ENCODE data around the gene RAB11FIP2.

Gene RAB11FIP2

GRCh38 chr10:117964536-117964935 lies 82.2 kb downstream of the RAB11FIP2 start:
- TF ChIP-seq CTCF (IDR thresholded peaks at IDR 0.05; ENCODE audit: low read length, missing control alignments), result no peak
- DNase-seq (ENCODE audit: low read depth), result no peak

GRCh38 chr10:117960345-117960935 lies 86.3 kb downstream of the RAB11FIP2 start:
- no peak overlapping the region for H3K4me3 ChIP-seq (replicated peaks; ENCODE audit: low read depth, low read length)
- no peak for TF ChIP-seq CTCF (IDR thresholded peaks at IDR 0.05; ENCODE audit: low read length, missing control alignments)
- no peak for DNase-seq (ENCODE audit: low read depth)

More at GRCh38 chr10:117964536-117964935, 82.2 kb downstream of the RAB11FIP2 start:
- H3K4me3 ChIP-seq (replicated peaks; ENCODE audit: low read depth, low read length), result no peak overlapping the region

- DNase-seq (ENCODE audit: low read depth), result no peak
- TF ChIP-seq CTCF (IDR thresholded peaks at IDR 0.05; ENCODE audit: low read length, missing control alignments), result no peak
- no peak overlapping the region for H3K4me3 ChIP-seq (replicated peaks; ENCODE audit: low read depth, low read length)
These were observed 89.8 kb downstream of the RAB11FIP2 start for GRCh38 chr10:117956972-117957371.

GRCh38 chr10:117955176-117955575 lies 91.6 kb downstream of the RAB11FIP2 start:
- no peak for TF ChIP-seq CTCF (IDR thresholded peaks at IDR 0.05; ENCODE audit: low read length, missing control alignments)
- DNase-seq (ENCODE audit: low read depth), result no peak
- H3K4me3 ChIP-seq (replicated peaks; ENCODE audit: low read depth, low read length), result no peak overlapping the region

All from fibroblast of pulmonary artery (primary cell).